ENCODE results near the gene GSC2.

- no peak for TF ChIP-seq CTCF (IDR thresholded peaks at IDR 0.05; ENCODE audit: insufficient read depth, low read depth, low read length)
- TF ChIP-seq EZH2 (IDR thresholded peaks at IDR 0.05; ENCODE audit: insufficient read depth, low read length), result no peak
These were observed 51.9 kb downstream of the GSC2 start for GRCh38 chr22:19098157-19098556.
